HG02798 (cell line): ENCODE data around the gene DHRS7C.
"Not testable (repeated sequence)": the region's sequence is repeated elsewhere in the genome, so short reads cannot be mapped to it uniquely, and the experiment has no call there.

Experiments
- ATAC-seq: cut with Tn5 transposase; IDR thresholded peaks from one replicate; pipeline ENCODE4 v1.9.1; 2021; ENCODE audit warnings: mild to moderate bottlenecking; ENCODE audit not compliant: unreplicated experiment, poor library complexity

DHRS7C gene

DNA sequence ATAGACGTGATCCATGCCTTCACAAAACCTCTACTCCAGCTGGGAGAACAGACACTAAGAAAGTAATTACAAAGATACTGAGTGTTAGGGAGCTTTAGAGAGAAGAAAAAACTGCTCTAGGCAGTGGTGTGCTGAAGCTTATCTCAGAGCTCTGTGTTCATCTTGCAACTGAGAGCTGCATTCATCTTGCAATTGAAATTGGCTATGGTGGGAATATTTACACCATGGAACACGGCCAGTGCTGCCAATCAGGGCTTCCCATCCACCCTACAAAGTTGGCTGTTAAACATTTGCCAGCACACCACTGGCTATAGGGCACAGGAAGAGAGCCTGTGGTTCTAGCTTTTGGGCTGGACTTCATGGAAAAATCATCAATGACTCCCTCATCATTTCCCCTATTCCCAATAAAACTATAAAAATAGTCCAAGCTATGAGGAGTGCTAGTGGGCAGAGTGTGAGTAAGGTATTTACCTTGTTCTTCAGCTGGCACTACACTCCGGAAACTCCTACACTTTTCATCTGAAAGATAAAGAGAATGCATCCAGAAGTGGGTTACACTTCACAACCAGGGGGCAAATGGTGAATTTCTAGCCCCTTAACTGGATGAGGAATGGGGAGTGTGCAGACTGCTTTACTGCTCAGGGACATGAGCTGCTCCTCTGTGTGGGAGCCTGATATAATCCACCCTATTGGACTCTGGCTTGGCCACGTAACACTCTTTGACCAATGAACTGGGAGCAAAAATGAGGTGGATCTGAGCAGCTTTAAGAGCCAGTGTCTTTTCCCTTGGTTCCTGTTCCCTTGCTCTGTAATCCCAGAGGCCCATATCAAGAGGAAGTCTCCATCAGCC, 18.9 kb upstream of the DHRS7C start:
- ATAC-seq: no peak

DNA sequence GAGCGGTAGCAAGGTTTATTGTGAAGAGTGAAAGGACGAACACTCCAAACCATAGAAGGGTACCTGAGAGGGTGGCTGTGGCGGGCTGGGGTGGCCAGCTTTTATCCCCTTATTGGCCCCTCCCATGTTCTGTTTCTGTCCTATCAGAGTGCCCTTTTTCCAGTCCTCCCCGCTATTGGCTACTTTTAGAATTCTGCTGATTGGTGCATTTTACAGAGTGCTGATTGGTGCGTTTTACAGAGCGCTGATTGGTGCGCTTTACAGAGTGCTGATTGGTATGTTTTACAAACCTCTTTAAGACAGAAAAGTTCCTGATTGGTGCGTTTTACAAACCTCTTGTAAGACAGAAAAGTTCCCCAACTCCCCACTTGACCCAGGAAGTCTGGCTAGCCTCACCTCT, 18.0 kb upstream of the DHRS7C start:
- no peak for ATAC-seq

DNA sequence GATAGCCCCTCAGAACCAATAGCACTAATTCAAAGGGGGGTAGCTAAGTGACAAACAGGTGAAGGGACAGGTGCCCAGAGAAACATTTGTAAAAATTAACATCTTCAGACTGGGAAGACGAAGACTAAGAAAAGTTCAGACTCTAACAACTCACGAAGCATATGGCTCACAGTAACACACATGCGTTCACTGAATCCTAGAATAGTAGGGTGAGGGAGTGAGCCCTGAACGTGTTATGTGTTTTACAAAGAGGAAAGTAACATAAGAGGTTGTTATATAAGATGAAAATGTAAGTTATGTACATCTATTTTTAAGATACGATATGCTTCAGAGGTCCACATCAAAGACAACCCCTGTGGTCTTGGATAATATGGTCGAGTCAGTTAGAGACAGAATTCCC, 15.3 kb upstream of the DHRS7C start:
- no peak for ATAC-seq

DNA sequence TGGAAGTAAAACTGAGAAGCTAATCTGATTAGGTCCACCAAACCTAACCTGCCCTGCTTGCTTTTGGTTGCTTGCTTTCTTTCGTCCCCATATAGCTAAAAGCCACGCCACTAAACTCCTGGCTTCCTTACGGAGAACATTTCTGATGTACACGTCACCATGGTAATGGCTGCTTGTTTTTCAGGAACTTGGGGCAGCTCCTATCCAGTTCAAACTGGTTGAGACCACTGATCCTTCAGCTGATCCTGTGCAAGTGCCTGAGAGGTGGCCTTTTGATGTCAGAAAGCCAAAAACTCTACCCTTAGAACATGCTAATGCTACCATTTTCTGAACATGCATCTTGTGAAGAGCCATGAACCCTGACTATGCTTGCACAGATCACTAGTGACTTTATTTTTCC, 14.4 kb upstream of the DHRS7C start:
- ATAC-seq: no peak

DNA sequence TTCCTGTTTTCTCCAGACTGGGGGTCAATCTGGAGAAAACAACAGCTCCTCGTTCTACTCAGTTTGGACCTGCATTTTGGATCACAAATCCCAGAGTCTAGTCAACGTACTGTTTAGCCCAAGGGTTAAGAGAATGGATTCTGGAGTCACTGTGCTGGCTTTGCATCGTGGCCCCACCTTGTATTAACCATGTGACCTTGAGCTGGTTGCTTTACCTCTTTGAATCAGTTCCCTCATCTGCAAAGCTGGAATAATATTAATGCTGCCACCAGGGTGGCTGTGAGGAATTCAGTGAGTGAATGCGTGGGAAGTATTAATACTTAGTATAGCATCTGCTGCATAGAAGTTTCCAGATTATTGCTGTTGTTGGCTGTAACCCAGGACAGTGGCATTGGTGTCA, 11.3 kb upstream of the DHRS7C start:
- no peak for ATAC-seq

- ATAC-seq: no peak
Observed at GRCh38 chr17:9802294-9802693, 10.9 kb upstream of the DHRS7C start.

DNA sequence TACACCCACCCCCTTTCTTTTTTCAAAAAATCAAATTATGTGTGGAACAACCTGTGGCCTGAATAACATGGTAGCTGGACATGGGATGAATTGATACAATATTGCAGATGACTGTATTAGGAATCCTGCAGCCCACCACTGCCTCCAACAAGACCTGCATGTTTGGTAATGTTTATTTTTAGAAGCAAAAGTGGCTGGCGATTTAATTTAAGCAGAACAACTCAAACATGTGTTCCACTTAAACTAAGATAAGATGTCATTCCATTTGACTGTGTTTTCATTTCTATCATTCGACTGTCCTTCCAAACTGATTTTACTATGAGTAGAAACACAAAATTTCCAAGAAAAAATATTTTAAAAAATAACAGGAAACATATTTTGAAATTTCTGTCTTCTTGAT, 10.1 kb upstream of the DHRS7C start:
- ATAC-seq: no peak

- no peak for ATAC-seq
Observed at GRCh38 chr17:9798724-9799123, 7.3 kb upstream of the DHRS7C start.

DNA sequence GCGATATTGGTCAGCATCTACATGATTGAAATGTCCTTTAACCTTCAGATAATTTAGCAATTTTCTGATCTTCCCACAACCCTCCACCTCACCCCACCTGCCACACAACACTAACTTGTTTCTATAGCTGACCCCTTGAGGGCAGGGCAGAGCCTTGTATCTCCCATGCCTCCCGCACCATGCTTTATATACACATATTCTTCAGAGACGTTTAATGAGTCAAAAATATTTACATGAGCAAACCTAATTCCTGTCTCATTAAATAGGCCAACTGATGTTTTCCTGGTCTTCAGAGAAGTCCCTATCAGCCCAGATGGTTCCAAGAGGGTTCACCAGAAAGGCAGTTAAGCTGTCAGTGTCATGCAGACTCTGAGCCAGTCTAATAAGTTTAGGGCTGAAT, 6.6 kb upstream of the DHRS7C start:
- no peak for ATAC-seq

- no peak for ATAC-seq
Observed at GRCh38 chr17:9792181-9792840, 919 bp upstream of the DHRS7C start.

DNA sequence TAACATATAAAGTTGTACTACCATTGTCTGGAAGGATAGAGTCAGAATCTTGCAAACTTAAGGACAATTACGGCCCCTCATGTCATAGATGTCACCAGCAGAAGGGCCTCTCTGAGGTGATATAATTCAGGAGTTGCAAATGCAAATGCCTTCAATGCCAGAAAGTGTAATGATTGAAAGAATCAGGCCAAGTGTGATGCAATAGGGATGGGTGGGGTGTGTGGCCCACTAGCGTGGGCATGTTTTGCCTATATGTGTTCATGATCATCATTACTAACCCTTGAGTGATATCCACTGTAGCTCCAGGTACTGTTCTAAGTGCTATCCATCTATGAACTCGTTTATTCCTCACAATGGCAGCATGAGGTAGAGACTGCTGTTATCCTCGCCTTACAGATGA, 1.1 kb downstream of the DHRS7C start:
- no peak for ATAC-seq

- no peak for ATAC-seq
Observed at GRCh38 chr17:9788601-9789000, 2.8 kb downstream of the DHRS7C start.

DNA sequence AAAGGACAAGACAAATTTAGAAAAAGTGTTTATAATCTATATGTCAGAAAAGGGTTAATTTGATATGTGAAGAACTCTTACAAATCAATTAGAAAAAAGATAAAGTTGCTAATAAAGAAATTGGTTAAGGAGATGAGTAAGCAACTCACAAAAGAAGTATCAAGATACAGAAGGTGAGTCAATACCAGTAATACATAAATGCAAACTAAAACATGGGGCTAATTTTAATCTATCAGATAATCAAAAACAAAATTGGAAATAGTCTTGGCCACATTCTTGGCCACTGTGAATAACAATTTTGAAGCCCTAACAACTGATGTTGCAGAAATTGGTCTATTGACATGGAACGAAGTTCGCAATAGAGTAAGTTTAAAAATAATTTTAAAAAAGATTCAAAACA, 6.8 kb downstream of the DHRS7C start:
- ATAC-seq: no peak

- ATAC-seq: not testable (repeated sequence)
Observed at GRCh38 chr17:9783465-9783864, 7.9 kb downstream of the DHRS7C start.

DNA sequence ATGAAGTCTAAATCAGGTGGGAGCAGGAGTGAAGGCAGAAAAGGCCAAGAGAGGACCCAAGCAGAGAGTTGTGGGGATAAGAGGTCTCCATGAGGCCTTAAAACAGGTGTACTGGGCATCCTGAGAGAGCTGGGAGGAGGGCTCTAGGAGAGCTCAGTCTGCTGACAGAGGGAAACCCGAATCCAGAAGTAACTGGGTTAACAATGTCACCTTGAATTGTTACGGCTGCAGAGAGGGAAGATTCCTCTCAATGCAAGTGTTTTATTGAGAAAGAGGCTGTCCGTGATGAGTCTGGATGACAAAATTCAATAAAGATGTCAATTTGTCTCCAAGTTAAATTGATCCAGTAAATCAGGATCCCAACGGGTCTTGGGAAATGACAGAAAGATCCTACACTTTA, 8.3 kb downstream of the DHRS7C start:
- ATAC-seq: no peak

DNA sequence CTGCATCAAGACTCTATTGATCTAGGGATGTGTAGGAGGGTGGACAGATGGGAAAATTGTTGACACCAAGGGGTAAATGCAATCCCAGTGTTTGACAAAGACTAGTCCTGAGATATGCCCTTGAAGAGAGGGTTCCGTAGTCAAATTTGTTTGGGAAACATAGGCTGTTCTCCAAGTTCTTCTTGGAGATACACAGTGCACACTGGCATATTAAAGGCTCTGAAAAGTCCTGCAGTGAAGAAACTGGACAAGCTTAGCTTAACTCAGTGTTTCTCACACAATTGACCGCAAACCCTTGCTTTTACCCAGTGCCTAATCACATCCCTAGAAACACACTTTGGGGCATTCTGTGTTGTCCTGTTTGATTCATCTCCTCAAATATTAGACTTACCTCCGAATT, 10.8 kb downstream of the DHRS7C start:
- no peak for ATAC-seq

DNA sequence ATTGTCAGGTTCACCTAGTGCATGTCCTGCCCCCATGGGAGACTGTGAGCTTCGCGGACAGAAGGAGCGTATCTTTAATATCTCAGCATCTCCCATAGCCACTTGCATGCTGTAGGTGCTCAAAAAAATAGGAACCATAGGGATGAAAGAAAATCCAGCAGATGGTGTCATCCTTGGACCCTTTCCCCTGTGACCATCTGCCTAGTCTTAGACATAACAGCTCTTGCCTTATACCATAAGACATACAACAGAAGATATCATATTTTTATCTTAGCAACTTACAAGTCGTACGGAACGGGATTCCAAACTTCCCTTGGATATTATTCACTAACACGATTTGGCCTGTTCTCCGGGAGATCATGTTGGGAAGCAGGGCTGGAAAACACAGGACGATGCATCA, 14.5 kb downstream of the DHRS7C start:
- no peak for ATAC-seq

DNA sequence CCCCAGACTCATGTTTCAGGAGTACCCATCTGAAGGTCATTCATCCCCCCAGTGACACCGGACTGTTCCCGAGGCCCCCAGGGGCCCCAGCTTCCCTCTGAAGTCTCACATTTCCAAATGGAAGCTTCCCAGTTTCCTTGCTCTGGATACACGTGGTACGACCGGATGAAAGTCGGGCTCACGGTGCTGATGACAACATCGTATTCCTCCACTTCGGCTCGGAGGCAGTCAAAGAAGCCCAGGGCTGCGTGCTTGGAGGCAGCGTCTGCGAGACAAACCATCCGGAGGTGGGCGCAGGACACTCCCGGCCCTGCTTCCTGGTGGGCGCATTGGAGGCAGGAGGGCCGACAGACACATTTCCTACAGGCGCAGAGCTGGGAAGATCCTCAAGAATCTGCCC, 18.7 kb downstream of the DHRS7C start:
- no peak for ATAC-seq

DNA sequence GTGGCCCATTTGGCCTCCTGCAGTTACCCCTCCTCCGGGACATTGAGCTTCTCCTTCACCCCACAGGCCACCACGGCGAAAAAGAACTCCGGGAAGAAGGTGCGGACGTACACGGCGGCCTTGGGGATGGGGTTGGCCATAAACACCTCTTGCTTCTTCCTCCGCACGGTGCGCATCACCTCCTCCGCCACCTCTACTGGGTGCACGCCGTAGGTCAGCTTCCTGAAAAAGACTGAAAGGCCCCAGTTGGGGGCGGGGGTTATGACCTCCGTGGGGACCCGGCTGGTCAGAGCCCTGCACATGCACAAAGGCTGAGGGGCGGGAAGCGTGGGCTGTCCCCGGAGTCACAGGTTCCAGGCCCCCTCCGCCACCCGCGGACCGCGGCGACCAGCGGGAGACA, 19.9 kb downstream of the DHRS7C start:
- ATAC-seq: no peak

GRCh38 chr17:9769036-9769695, 22.2 kb downstream of the DHRS7C start:
- ATAC-seq: no peak

DNA sequence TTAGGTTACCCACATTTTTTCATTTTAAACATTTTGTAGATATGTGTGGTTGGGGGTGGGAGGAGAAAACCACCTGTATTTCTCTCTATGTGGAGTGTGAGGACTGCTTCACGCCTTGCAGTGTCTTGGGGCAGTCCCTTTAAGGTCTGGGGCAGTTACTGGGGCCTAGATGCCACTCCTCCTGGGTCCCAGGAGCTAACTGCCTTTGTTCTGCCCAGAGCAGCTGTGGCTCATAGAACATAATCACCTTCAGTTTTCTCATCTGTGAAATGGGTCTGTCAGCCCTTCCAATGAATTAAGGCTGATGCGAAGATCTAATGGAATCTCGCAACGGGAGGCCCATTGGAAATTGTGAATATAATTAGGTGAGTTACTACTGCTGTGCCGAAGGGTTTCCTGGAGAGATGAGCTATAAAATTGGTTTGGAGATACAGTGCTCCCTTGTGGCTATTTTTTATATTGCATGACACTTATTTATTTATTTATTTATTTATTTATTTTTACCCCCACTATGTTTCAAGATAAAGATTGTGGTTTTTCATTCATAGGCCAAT, 22.9 kb downstream of the DHRS7C start:
- ATAC-seq: no peak
